Psoas muscle (tissue), 8 donors: ENCODE data around the gene CDK5. TPM values are rescaled to one million over a fixed set of nuclear protein-coding genes. Genes with fewer than 3 reads are reported as not detected.

Experiments
- ATAC-seq, 4 donors: fragments of 200-7000 bp; cut with Tn5 transposase; one replicate each; pipeline ENCODE4 v1.9.1; 2020; ENCODE audit warnings: moderate library complexity in 3 of 4, mild to moderate bottlenecking in 2 of 4
- DNase-seq, 2 donors: peaks; one replicate each; pipeline ENCODE4 v3.0.0-alpha.2; 2020
- H3K27ac ChIP-seq: fragments of 200-600 bp; one replicate; pipeline ENCODE4 v1.8.0; 2022
- H3K27me3 ChIP-seq, 3 donors: fragments of 200-600 bp in 1 of 3; one replicate each; pipeline versions ENCODE4 v1.6.1 to v1.8.0; 2013 to 2022; ENCODE audit warnings: low read length in 2 of 3, mild to moderate bottlenecking in 2 of 3, moderate library complexity in 1 of 3; ENCODE audit not compliant: insufficient read depth in 3 of 3
- H3K36me3 ChIP-seq, 2 donors: fragments of 200-600 bp in 1 of 2; one replicate each; pipeline versions ENCODE4 v1.6.1 to v1.8.0; 2013 to 2022; ENCODE audit warnings: low read depth in 1 of 2, mild to moderate bottlenecking in 1 of 2, moderate library complexity in 1 of 2; ENCODE audit not compliant: insufficient read depth in 1 of 2
- H3K4me1 ChIP-seq: fragments of 200-600 bp; one replicate; pipeline ENCODE4 v1.8.0; 2022
- H3K4me3 ChIP-seq: fragments of 200-600 bp; one replicate; pipeline ENCODE4 v1.8.0; 2022; ENCODE audit warnings: mild to moderate bottlenecking
- H3K9me3 ChIP-seq: fragments of 200-600 bp; one replicate; pipeline ENCODE4 v1.8.0; 2022
- WGBS, 3 donors: extraction: QIAGEN DNeasy Blood & Tissue Kit; methylation state at CpG; one replicate each; pipeline versions ENCODE4 v1.1.6 to v1.1.7; 2013; 5-methylcytosine and 5-hydroxymethylcytosine counted together
- intact Hi-C, 2 donors: fragments of 100-400 bp; cut with DNase I; formaldehyde crosslinking; loops; one replicate each; pipeline versions ENCODE4 v1.11.0 to v1.14.2; 2022
- polyA plus RNA-seq, 3 donors: library from polyadenylated mRNA; stranded (reverse); fragments of 200-250 nt; gene quantifications; one replicate each; pipeline ENCODE4 v1.2.3, GENCODE V29; 2013
- total RNA-seq, 4 donors: library from RNA; stranded (reverse); fragmentation: NEBNext Ultra II Directional in 2 of 4; extraction: Animal tissue kit (Norgen Biotek cat#: 25700) in 2 of 4; gene quantifications; one replicate each; pipeline versions ENCODE4 v1.2.1 to v1.2.4, GENCODE V29; 2021 to 2023
- TF ChIP-seq, protein P1 (sequence below): fragments of 200-600 bp; IDR thresholded peaks from one replicate; pipeline ENCODE4 v1.8.0; 2022; ENCODE audit warnings: antibody characterized with exemption
- donor health status: healthy with polysubstance abuse.
- donor health status: DM: no; HTN: no; CAD: no; lungs with moderate emphysema.
- donor health status: Bipolar disorder and iron deficiency.
- donor health status: healthy.
- donor health status: DM: yes; HTN: yes; CAD: no.
- donor health status: DM: no; HTN: no; CAD: no.
- donor health status: DM: no; HTN: no; CAD: no.
- donor health status: DM: yes; HTN: yes; CAD: no.

Gene CDK5
- total and polyA plus RNA-seq, 7 donors: 3.8 to 15.2 (median 5.8) TPM

DNA sequence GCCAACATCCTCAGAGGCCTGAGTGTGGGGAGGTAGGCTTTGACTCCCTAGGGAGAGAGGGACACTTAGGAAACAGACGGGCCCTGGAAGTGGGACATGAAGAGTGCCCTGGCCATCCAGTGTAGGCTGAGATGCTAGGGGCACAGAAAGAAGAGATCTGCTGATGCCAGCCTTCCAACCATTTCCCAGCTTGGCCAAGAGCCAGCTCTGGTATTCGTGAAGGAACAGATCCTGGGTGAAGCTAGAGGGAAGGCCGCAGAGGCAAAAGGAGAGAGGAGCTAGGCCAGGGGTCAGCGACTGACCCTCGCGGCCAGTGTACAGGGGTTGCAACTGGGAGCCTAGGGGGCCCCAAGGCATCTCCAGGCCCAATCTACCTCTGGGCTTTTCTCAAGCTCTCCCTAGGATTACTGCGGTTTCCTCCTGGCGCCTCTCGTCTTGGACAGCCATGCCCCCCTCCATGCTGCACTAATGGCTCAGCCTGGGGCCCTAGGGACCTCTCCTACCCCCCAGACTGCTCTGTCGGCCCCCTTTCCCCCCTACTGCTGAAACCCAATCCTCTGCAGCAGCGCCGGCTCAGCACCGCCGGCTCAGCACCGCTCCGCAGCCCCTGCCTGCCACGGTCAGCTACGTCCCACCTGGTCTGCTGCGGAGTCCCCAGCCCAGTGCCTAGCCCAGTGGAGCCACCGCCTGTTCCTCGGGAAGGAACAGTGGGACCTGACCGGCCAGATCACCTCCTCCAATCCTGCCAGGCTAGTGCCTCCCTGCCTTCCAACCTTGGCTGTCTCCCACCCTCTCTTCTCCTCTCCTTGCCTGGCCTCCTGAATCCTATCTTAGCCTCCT lies 9.5 kb downstream of the CDK5 start, which contains the start of gene ASIC3:
ASIC3 (plus strand) TSS at position 556 of the 840 bp plus-strand sequence. CDS start 355 bp downstream, outside the sequence.
- 36 to 54% (median 41%) methylated on average over 15 to 22 of the region's 22 CpGs for WGBS, 3 donors
- ATAC-seq (no peak), DNase-seq (no peak)
- Histone ChIP-seq H3K9me3 (no peaks in the 10 kb centered on the region), H3K27me3 (peaks cover 0 to 2% (median 0%) of the 10 kb centered on the region in 3 donors), H3K4me1 (no peaks in the 10 kb centered on the region), H3K27ac (no peak within 1 kb of the TSS), H3K36me3 (peaks cover 0 to 26% of the 10 kb centered on the region in 2 donors), H3K4me3 (no peak within 1 kb of the TSS)
- TF ChIP-seq, protein P1, sequence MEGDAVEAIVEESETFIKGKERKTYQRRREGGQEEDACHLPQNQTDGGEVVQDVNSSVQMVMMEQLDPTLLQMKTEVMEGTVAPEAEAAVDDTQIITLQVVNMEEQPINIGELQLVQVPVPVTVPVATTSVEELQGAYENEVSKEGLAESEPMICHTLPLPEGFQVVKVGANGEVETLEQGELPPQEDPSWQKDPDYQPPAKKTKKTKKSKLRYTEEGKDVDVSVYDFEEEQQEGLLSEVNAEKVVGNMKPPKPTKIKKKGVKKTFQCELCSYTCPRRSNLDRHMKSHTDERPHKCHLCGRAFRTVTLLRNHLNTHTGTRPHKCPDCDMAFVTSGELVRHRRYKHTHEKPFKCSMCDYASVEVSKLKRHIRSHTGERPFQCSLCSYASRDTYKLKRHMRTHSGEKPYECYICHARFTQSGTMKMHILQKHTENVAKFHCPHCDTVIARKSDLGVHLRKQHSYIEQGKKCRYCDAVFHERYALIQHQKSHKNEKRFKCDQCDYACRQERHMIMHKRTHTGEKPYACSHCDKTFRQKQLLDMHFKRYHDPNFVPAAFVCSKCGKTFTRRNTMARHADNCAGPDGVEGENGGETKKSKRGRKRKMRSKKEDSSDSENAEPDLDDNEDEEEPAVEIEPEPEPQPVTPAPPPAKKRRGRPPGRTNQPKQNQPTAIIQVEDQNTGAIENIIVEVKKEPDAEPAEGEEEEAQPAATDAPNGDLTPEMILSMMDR: no peak
- intact Hi-C loops: no loop called here

DNA sequence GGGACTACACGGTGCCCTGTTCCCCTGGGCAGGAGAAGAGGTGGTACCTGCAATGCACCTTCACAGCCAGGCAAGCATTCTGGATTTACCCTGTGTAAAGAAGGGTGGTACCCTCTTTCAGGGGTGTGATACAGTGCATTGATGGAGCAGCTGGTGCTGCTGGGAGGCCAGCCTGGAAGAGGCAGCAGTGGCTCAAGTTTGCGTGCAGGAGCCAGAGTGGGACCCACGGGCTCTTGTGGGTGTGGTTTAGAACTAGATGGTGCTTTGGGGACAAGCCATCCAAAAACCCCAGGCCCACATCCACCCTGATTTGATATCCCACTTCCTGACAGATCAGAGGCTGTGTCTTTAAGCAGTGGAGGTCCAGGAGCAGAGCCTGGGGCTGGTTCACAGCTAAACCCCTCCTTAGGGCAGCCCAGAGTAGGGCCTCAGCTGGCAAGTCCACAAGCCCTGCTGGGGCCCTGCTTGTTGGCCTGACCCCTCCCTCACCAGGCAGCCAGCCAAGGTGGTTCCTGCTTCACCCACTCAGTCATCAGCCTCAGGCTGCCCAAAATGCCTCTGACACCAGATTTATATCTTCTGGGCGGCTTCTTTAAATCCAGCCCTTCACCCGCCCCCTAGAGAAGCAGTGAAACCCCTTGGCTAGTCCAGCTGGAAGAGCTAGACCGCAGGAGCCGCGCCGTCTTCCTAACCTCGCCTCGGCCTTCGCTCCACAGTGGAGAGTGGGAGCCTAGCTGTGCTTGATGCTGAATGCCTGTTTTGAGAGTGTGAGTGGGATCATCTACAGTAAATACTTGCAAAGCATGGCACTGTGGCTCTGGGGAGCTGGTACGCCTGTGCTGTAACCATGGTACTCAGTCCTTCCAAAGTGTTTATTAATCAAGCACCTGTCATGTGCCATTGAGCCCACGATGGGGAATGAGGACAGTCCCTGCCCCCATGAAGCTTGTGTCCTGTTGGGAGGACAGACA lies 10.8 kb downstream of the CDK5 start:
- 47 to 55% (median 50%) methylated on average over 14 of the region's 14 CpGs for WGBS, 3 donors
- no peaks in the 10 kb centered on the region for H3K4me1 ChIP-seq
- TF ChIP-seq, protein P1: no peak
- H3K9me3 ChIP-seq: no peaks in the 10 kb centered on the region
- ATAC-seq (no peak), DNase-seq (peak; percentile 45 to 52)
- no peaks in the 10 kb centered on the region for H3K27me3 ChIP-seq
- H3K27ac ChIP-seq: no peak overlapping the region
- peaks cover 0 to 38% of the 10 kb centered on the region in 2 donors for H3K36me3 ChIP-seq
- intact Hi-C loops: no loop called here
- no peak overlapping the region for H3K4me3 ChIP-seq

DNA sequence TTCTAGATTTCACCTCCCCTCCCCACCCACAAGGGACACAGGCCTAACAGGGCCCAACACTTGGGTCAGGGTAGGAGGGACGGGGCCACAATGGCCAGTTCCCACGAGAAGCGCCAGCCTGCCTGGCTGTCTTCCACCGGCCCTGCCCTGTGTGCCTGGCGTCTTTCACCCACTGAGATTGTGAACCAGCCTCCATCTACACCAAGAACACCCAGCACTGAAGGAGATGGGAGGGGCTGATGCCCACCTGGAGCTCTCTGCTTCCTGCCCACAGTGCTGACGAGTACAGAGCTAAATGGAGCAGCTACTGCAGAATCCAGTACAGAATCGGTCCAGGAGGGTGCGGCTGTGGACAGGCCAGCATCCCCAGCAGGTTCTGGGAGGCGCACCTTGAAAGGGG lies 11.7 kb downstream of the CDK5 start:
- intact Hi-C loops: no loop called here
- Histone ChIP-seq H3K36me3 (peaks cover 0 to 47% of the 10 kb centered on the region in 2 donors), H3K27ac (no peak overlapping the region), H3K27me3 (no peaks in the 10 kb centered on the region), H3K9me3 (no peaks in the 10 kb centered on the region), H3K4me3 (no peak overlapping the region), H3K4me1 (no peaks in the 10 kb centered on the region)
- WGBS, 3 donors: 75 to 84% (median 76%) methylated on average over 9 of the region's 9 CpGs
- TF ChIP-seq, protein P1: no peak
- DNase-seq (no peak), ATAC-seq (no peak)

DNA sequence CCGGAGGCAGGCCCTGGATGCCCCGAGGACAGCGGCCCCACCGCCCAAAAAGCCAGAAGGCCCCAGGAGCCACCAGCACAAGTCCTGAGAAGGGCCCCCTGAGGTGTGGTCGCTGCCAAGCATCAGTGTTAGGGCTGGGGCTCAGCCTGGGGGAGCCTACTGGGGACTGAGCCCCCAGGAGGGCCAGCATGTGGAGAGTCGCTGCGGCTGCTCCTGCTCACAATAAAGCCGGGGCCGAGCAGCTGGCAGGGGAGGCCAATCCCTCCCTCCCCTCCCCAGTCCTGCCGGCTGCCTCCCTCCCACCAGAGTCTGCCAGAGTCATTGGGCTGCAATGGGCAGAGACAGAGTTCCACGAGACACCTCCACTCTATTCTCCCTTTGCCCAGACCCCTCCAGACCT lies 12.4 kb downstream of the CDK5 start:
- DNase-seq: peak in 1 of 2 donors; percentile 47
- peaks cover 0 to 50% of the 10 kb centered on the region in 2 donors for H3K36me3 ChIP-seq
- intact Hi-C loops: no loop called here

More for the DNA sequence above, 12.4 kb downstream of the CDK5 start:
- ATAC-seq: no peak
- TF ChIP-seq, protein P1: no peak
- Histone ChIP-seq H3K4me3 (no peak overlapping the region), H3K4me1 (no peaks in the 10 kb centered on the region), H3K27ac (no peak overlapping the region), H3K9me3 (no peaks in the 10 kb centered on the region), H3K27me3 (no peaks in the 10 kb centered on the region)
- WGBS, 3 donors: 65 to 77% (median 68%) methylated on average over 11 of the region's 11 CpGs
